Measurements from ENCODE around the gene SLC6A19. TPM values are rescaled to one million over a fixed set of nuclear protein-coding genes. Genes with fewer than 3 reads are reported as not detected.

Gene SLC6A19
- total RNA-seq, 1 experiment from 2014 or later, result not detected

DNA sequence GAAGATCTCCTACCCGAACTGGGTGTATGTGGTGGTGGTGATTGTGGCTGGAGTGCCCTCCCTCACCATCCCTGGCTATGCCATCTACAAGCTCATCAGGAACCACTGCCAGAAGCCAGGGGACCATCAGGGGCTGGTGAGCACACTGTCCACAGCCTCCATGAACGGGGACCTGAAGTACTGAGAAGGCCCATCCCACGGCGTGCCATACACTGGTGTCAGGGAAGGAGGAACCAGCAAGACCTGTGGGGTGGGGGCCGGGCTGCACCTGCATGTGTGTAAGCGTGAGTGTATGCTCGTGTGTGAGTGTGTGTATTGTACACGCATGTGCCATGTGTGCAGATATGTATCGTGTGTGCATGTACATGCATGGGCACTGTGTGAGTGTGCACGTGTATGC is 20.3 kb downstream of the SLC6A19 start:
- no peak overlapping the region for H3K9ac ChIP-seq (ENCODE audit: low read length)
- H3K9me2 ChIP-seq (replicated peaks; ENCODE audit: insufficient read depth, low read length), result no peaks in the 10 kb centered on the region
- no peak overlapping the region for H2AFZ ChIP-seq (ENCODE audit: low read length)
- H3K27me3 ChIP-seq (ENCODE audit: low read length), result no peaks in the 10 kb centered on the region
- H3K4me2 ChIP-seq (ENCODE audit: low read depth, low read length, poor library complexity, severe bottlenecking), result no peak overlapping the region
- no peak overlapping the region for H3K27ac ChIP-seq (ENCODE audit: low read length)
- H3K4me3 ChIP-seq (ENCODE audit: low read length), result no peak overlapping the region
- H4K20me1 ChIP-seq (ENCODE audit: insufficient read depth, low read depth, low read length), result no peaks in the 10 kb centered on the region
- no peaks in the 10 kb centered on the region for H3K9me3 ChIP-seq (ENCODE audit: low read length)
- no peaks in the 10 kb centered on the region for H3K36me3 ChIP-seq (ENCODE audit: insufficient read depth, low read length)
- no peaks in the 10 kb centered on the region for H3K79me2 ChIP-seq (ENCODE audit: low read length)
- no peak for DNase-seq
- no peaks in the 10 kb centered on the region for H3K4me1 ChIP-seq (ENCODE audit: low read length)

- H4K20me1 ChIP-seq (ENCODE audit: insufficient read depth, low read depth, low read length), result no peaks in the 10 kb centered on the region
- H3K9ac ChIP-seq (ENCODE audit: low read length), result no peak overlapping the region
- H3K79me2 ChIP-seq (ENCODE audit: low read length), result no peaks in the 10 kb centered on the region
- no peak overlapping the region for H2AFZ ChIP-seq (ENCODE audit: low read length)
- H3K27me3 ChIP-seq (ENCODE audit: low read length), result no peaks in the 10 kb centered on the region
- no peak for DNase-seq
- H3K9me3 ChIP-seq (ENCODE audit: low read length), result no peaks in the 10 kb centered on the region
- no peaks in the 10 kb centered on the region for H3K36me3 ChIP-seq (ENCODE audit: insufficient read depth, low read length)
- H3K4me3 ChIP-seq (ENCODE audit: low read length), result no peak overlapping the region
- no peak overlapping the region for H3K27ac ChIP-seq (ENCODE audit: low read length)
- no peak overlapping the region for H3K4me2 ChIP-seq (ENCODE audit: low read depth, low read length, poor library complexity, severe bottlenecking)
- no peaks in the 10 kb centered on the region for H3K4me1 ChIP-seq (ENCODE audit: low read length)
- no peaks in the 10 kb centered on the region for H3K9me2 ChIP-seq (replicated peaks; ENCODE audit: insufficient read depth, low read length)
These were observed 20.8 kb downstream of the SLC6A19 start for GRCh38 chr5:1222147-1222546.

- H3K4me1 ChIP-seq (ENCODE audit: low read length), result no peaks in the 10 kb centered on the region
- no peak overlapping the region for H2AFZ ChIP-seq (ENCODE audit: low read length)
- no peaks in the 10 kb centered on the region for H3K79me2 ChIP-seq (ENCODE audit: low read length)
- H3K27ac ChIP-seq (ENCODE audit: low read length), result no peak overlapping the region
- no peak overlapping the region for H3K4me2 ChIP-seq (ENCODE audit: low read depth, low read length, poor library complexity, severe bottlenecking)
- H4K20me1 ChIP-seq (ENCODE audit: insufficient read depth, low read depth, low read length), result no peaks in the 10 kb centered on the region
- no peaks in the 10 kb centered on the region for H3K27me3 ChIP-seq (ENCODE audit: low read length)
- no peak overlapping the region for H3K9ac ChIP-seq (ENCODE audit: low read length)
- no peak for DNase-seq
- H3K9me3 ChIP-seq (ENCODE audit: low read length), result no peaks in the 10 kb centered on the region
- no peaks in the 10 kb centered on the region for H3K36me3 ChIP-seq (ENCODE audit: insufficient read depth, low read length)
- H3K4me3 ChIP-seq (ENCODE audit: low read length), result no peak overlapping the region
- H3K9me2 ChIP-seq (replicated peaks; ENCODE audit: insufficient read depth, low read length), result no peaks in the 10 kb centered on the region
These were observed 21.4 kb downstream of the SLC6A19 start for GRCh38 chr5:1222621-1223277.

GRCh38 chr5:1223278-1223670 is 21.9 kb downstream of the SLC6A19 start:
- H3K4me2 ChIP-seq (ENCODE audit: low read depth, low read length, poor library complexity, severe bottlenecking), result no peak overlapping the region
- no peaks in the 10 kb centered on the region for H3K27me3 ChIP-seq (ENCODE audit: low read length)
- no peak overlapping the region for H3K4me3 ChIP-seq (ENCODE audit: low read length)
- no peak for DNase-seq
- no peak overlapping the region for H2AFZ ChIP-seq (ENCODE audit: low read length)
- no peaks in the 10 kb centered on the region for H3K4me1 ChIP-seq (ENCODE audit: low read length)
- no peaks in the 10 kb centered on the region for H3K79me2 ChIP-seq (ENCODE audit: low read length)
- H3K27ac ChIP-seq (ENCODE audit: low read length), result no peak overlapping the region
- H3K9me3 ChIP-seq (ENCODE audit: low read length), result no peaks in the 10 kb centered on the region
- H3K9ac ChIP-seq (ENCODE audit: low read length), result no peak overlapping the region
- H3K9me2 ChIP-seq (replicated peaks; ENCODE audit: insufficient read depth, low read length), result no peaks in the 10 kb centered on the region
- H3K36me3 ChIP-seq (ENCODE audit: insufficient read depth, low read length), result no peaks in the 10 kb centered on the region
- no peaks in the 10 kb centered on the region for H4K20me1 ChIP-seq (ENCODE audit: insufficient read depth, low read depth, low read length)

GRCh38 chr5:1224631-1225030 is 23.2 kb downstream of the SLC6A19 start:
- Histone ChIP-seq H3K4me3 (ENCODE audit: low read length) (no peak overlapping the region), H3K9me3 (ENCODE audit: low read length) (no peaks in the 10 kb centered on the region), H3K4me2 (ENCODE audit: low read depth, low read length, poor library complexity, severe bottlenecking) (no peak overlapping the region), H3K4me1 (ENCODE audit: low read length) (no peaks in the 10 kb centered on the region), H3K27ac (ENCODE audit: low read length) (no peak overlapping the region), H3K9me2 (replicated peaks; ENCODE audit: insufficient read depth, low read length) (no peaks in the 10 kb centered on the region), H3K9ac (ENCODE audit: low read length) (no peak overlapping the region), H3K27me3 (ENCODE audit: low read length) (no peaks in the 10 kb centered on the region), H2AFZ (ENCODE audit: low read length) (no peak overlapping the region), H3K79me2 (ENCODE audit: low read length) (no peaks in the 10 kb centered on the region), H4K20me1 (ENCODE audit: insufficient read depth, low read depth, low read length) (no peaks in the 10 kb centered on the region), H3K36me3 (ENCODE audit: insufficient read depth, low read length) (no peaks in the 10 kb centered on the region)
- DNase-seq, result no peak

DNA sequence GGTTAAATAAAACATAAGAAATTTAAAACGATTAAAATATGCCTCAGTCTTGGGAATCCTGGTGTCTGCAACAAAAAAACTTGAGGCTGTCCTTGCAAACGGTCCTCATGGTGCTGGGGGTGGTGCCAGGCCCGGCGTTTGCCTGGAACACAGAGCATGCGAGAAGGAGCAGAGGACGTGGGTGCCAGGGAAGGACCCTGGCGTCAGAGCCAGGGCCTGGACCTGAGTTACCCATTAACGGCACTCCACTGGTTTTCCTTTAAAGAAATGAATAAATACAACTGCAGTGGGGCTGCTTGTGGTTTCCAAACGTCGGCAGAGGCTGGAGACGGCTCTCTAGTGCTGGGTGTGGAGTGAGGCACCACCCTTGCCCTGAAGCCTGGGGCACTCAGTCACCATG is 23.7 kb downstream of the SLC6A19 start, which contains the start of gene SLC6A18:
TSS of gene SLC6A18 (plus strand) at position 301 of the 400 bp plus-strand sequence. CDS start at position 398, 97 bp downstream.
- Histone ChIP-seq H3K36me3 (ENCODE audit: insufficient read depth, low read length) (no peaks in the 10 kb centered on the region), H3K9me3 (ENCODE audit: low read length) (no peaks in the 10 kb centered on the region), H3K9ac (ENCODE audit: low read length) (no peak within 1 kb of the TSS), H3K4me3 (ENCODE audit: low read length) (no peak within 1 kb of the TSS), H4K20me1 (ENCODE audit: insufficient read depth, low read depth, low read length) (no peaks in the 10 kb centered on the region), H3K9me2 (replicated peaks; ENCODE audit: insufficient read depth, low read length) (no peaks in the 10 kb centered on the region), H3K79me2 (ENCODE audit: low read length) (no peaks in the 10 kb centered on the region), H2AFZ (ENCODE audit: low read length) (no peak within 1 kb of the TSS), H3K4me2 (ENCODE audit: low read depth, low read length, poor library complexity, severe bottlenecking) (no peak within 1 kb of the TSS), H3K27ac (ENCODE audit: low read length) (no peak within 1 kb of the TSS), H3K27me3 (ENCODE audit: low read length) (no peaks in the 10 kb centered on the region), H3K4me1 (ENCODE audit: low read length) (no peaks in the 10 kb centered on the region)
- DNase-seq, result no peak

GRCh38 chr5:1226231-1226630 is 24.8 kb downstream of the SLC6A19 start:
- H3K27me3 ChIP-seq (ENCODE audit: low read length), result no peaks in the 10 kb centered on the region
- no peaks in the 10 kb centered on the region for H3K79me2 ChIP-seq (ENCODE audit: low read length)
- no peak for DNase-seq
- no peaks in the 10 kb centered on the region for H4K20me1 ChIP-seq (ENCODE audit: insufficient read depth, low read depth, low read length)
- no peaks in the 10 kb centered on the region for H3K36me3 ChIP-seq (ENCODE audit: insufficient read depth, low read length)
- H3K4me1 ChIP-seq (ENCODE audit: low read length), result no peaks in the 10 kb centered on the region
- no peak overlapping the region for H3K4me2 ChIP-seq (ENCODE audit: low read depth, low read length, poor library complexity, severe bottlenecking)
- H2AFZ ChIP-seq (ENCODE audit: low read length), result no peak overlapping the region
- no peaks in the 10 kb centered on the region for H3K9me3 ChIP-seq (ENCODE audit: low read length)
- H3K4me3 ChIP-seq (ENCODE audit: low read length), result no peak overlapping the region
- no peak overlapping the region for H3K27ac ChIP-seq (ENCODE audit: low read length)
- H3K9me2 ChIP-seq (replicated peaks; ENCODE audit: insufficient read depth, low read length), result no peaks in the 10 kb centered on the region
- no peak overlapping the region for H3K9ac ChIP-seq (ENCODE audit: low read length)

DNA sequence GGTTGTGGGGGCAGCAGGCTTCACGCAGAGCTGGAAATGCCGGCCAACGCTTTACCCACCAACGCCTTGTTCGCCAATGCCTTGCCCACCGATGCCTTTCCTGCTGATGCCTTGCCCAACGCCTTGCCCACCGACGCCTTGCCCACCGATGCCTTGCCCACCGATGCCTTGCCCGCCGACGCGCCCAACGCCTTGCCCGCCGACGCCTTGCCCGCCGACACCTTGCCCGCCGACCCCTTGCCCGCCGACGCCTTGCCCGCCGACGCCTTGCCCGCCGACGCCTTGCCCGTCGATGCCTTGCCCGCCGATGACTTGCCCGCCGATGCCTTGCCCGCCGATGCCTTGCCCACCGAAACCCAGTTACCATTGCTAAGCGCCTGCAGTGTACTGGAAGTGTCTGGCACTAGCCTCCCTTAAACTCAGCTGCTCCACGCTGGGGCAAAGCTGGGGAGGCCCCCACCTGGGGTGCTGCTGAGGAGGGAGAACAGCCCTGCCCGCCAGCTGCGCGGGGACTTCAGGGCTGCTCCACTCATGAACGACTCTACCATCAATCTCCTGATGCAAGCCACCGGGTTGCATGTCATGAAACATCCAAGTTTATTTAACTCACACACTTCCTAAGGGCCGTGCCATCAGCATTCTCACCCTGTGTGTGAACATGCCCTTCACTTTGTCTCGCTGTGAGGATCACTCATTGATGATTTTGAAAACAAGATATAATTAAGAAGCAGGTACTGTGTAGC is 25.6 kb downstream of the SLC6A19 start:
- Histone ChIP-seq H3K9me2 (replicated peaks; ENCODE audit: insufficient read depth, low read length) (no peaks in the 10 kb centered on the region), H3K4me2 (ENCODE audit: low read depth, low read length, poor library complexity, severe bottlenecking) (no peak overlapping the region), H3K27ac (ENCODE audit: low read length) (no peak overlapping the region), H3K36me3 (ENCODE audit: insufficient read depth, low read length) (no peaks in the 10 kb centered on the region), H3K9ac (ENCODE audit: low read length) (no peak overlapping the region), H3K27me3 (ENCODE audit: low read length) (no peaks in the 10 kb centered on the region), H4K20me1 (ENCODE audit: insufficient read depth, low read depth, low read length) (no peaks in the 10 kb centered on the region), H3K4me3 (ENCODE audit: low read length) (no peak overlapping the region), H3K79me2 (ENCODE audit: low read length) (no peaks in the 10 kb centered on the region), H2AFZ (ENCODE audit: low read length) (no peak overlapping the region), H3K9me3 (ENCODE audit: low read length) (no peaks in the 10 kb centered on the region), H3K4me1 (ENCODE audit: low read length) (no peaks in the 10 kb centered on the region)
- DNase-seq, result no peak
